Endometrium (tissue), 2 donors: ENCODE measurements around the gene PIEZO2.
A peak's percentile ranks its signal among the peaks of the same experiment; 100 is the strongest.
"Not testable (repeated sequence)": the region's sequence is repeated elsewhere in the genome, so short reads cannot be mapped to it uniquely, and the experiment has no call there.

ENCODE experiments used
- FAIRE-seq: peaks from 2 replicates; lab custom pipeline; 2012; peaks lifted over from hg19 to GRCh38; lab: Jason Lieb, UNC
- donor health status: control.
- donor health status: control.

The PIEZO2 gene

DNA sequence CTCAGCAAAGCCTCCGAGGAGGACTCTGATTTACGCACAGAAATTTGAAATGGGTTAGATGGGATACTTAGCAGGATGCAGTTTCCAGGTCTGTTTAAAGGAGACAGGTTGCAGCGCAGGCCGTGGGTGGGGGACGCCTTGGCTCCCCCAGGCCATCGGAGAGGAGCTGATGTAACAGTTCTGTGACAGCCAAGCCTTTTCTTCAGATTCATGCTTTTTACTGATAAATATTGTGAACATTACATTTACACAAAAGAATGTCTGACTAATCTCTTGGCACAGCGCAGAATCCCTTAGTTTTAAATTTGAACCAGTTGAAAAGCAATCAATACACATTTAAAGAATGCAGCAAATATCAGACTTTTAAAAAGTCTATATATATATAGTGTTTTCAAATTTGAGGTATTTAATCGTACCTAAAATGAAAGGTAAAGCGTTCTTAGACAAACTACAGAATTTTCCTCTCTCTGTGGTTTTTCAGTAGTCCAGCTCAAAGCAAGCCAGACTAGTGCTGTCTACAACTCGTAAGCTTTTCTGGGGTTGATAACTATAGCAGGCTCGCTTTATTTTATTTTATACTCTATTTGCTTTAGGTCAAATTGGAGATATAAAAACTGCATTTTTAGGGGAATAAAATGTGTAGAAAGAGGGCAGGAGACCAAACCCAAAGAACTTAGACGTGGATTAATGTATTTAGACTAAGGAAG lies 221.9 kb downstream of the PIEZO2 start:
- FAIRE-seq: no peak

DNA sequence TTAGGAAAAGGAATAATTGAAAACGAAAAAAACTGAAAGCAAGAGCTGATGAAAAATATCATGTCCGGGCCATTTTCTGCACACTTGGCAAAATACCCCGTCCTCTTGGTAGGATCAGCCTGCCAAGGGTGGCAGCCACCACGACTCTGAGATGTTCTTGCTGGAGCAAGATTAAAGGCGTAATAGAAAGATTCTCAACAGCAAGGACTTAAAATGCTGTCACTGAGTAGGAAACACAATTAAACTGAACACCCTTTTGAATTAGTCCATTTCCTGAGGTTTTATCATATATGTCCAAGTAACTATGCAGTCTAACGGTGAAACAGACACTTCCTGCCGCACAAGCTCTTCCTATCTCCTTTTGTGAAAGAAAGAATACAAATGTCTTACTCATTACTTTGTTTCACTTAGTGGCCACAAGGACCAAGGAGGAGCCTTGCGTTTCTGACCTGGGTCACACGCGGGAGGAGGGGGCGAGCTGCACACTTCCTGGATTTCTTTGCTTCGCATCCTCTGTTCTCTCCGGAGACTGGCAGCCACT lies 222.7 kb downstream of the PIEZO2 start:
- no peak for FAIRE-seq

DNA sequence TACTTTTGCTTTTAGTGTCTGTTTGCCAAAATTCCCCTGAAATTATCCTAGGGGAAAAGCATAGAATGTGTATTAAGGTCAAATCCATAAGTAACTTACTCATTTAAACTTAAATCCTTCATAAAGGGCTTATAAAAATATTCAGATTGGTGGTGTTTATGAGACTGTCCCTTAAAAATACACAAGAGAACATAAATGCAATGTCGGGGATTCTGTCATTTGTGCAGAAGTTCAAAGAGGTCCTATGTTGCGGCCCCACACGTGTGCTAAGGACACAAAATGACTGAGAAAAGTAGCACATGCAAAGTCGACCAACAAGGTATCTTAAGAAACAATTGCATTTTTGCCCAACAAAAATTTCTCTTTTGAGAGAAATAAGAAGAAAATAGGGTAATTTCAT lies 225.1 kb downstream of the PIEZO2 start:
- no peak for FAIRE-seq

DNA sequence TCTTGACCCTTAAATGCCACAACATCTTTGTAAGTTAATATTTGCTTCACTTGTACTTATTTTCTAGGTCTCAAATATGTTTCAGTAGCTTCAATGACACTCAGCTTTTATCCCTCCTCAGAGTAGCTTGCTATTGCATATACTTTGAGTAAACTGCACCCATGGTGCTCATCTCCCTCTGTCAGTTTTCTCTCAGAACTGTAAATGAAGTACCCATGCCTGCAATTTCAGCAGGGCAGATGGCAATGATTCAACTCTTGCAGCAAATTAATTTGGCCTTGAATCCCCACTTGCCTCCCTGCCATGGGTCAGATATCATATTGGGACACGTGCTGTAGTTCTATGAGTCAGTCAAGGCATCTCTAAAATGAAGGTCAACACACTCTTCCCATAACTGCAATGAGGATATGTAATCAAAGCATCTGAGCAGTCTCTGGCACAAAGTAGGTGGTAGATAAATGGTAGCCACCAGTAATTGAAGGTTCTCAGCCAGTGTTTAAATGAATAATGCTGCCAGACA lies 225.8 kb downstream of the PIEZO2 start:
- no peak for FAIRE-seq

DNA sequence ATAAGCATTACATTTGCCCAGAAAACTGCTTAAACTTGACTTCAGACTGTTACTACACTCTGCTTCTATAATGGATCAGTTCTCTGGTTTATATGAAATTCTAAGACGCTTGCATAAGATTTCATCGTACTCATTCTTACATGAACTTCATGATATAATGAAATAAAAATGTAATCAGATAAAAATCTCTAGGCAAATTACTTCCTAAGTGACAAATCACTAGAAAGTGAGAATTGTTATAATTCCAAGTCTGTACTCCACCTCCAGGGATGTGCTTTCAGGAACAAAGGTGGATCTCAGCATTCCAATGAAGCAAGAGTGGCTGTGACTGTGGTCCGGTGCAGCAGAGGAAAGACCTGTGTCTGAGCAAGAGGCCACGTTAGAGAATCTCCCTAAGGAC lies 226.2 kb downstream of the PIEZO2 start:
- no peak for FAIRE-seq

DNA sequence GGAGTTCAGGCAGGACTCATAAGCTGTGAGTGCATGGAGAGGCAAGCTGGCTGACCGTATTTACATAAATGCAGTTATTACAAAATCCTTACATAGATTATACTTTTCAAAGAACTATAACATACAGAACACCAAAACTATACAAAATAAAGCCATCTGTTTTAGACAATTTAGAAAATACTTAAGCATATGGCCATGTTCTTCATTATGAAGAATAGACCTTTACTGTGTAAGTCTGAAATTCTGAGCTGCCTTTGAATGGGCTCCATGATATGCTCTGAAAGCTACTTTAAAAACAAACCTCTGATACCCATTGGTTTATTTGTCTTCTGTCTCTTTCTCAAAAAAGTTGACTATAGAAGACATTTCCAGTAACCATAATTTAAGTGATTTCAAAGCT lies 226.7 kb downstream of the PIEZO2 start:
- FAIRE-seq: not testable (repeated sequence)

DNA sequence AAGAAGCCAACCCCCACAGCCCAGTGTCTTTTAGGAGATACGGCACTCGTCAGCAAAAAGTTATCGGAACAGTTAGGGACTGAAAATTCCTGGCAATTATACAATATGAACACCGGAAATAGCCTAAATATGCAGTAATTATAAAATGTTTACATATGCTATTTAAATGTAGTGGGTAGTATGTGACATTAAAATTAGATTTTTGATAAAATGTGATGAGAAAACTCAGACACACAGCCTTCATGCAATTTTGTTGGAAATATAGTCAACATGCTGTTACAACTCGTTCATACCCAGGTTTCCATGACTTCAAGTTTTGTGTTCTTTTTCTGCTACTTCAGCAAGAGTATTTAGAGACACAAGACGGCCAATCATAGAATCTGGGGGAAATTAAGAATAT lies 229.1 kb downstream of the PIEZO2 start:
- FAIRE-seq: not testable (repeated sequence)

DNA sequence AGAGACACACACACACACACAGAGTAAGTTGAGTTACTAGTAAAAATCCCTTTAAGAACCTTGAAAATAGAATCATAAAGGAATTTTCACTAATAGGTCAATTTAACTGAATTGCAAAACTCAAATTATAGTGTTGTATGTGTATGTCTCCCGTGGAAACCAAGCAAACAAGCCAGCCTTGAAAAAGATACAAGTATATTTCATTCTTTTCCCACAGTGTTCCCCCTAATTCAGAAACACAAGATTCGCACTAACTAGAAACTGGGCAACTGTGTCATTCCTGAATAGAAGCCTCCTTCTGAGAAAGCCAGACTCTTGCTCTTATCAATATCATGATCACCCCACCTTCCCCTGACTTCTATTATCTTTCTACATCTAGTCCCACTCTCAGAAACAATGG lies 229.5 kb downstream of the PIEZO2 start:
- no peak for FAIRE-seq

DNA sequence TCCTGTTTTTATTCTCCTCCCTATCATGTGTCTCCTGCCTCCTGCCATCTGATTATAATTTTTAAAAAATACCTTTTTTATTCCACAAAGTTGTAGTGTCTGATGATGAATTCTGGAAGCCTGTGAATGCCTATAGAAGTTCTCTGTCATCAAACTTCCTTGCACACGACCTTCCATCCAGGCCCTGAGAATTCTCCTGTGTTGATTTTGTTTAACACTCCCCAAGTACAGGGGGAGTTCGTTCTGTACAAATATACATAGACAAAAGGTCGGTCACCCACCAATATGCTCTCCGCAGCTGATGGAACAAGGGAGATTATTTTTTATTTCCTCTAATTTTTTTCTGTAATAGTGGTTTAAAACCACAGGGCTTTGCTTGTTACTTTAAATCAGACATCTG lies 232.5 kb downstream of the PIEZO2 start:
- no peak for FAIRE-seq

DNA sequence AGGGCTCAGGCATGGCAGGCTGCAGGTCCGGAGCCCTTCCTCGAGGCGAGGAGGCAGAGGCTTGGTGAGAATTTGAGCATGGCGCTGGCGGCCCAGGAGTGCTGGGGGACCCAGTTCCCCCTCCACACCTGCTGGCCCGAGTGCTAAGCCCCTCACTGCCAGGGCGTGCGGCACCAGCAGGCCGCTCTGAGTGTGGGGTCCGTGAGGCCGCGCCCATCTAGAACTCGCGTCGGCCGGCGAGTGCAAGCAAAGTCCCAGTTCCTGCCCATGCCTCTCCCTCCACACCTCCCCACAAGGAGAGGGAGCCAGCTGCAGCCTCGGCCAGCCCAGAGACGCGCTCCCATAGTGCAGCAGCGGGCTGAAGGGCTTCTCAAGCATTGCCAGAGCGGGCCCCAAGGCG lies 233.0 kb downstream of the PIEZO2 start:
- no peak for FAIRE-seq

DNA sequence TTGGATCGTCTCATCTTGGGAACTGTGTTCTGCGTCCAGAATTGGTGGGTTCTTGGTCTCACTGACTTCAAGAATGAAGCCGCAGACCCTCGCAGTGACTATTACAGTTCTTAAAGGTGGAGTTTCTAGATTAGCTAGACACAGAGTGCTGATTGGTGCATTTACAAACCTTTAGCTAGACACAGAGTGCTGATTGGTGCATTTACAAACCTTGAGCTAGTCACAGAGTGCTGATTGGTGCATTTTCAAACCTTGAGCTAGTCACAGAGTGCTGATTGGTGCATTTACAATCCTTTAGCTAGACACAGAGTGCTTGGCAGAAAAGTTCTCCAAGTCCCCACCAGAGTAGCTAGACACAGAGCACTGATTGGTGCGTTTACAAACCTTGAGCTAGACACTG lies 233.6 kb downstream of the PIEZO2 start:
- not testable (repeated sequence) for FAIRE-seq

DNA sequence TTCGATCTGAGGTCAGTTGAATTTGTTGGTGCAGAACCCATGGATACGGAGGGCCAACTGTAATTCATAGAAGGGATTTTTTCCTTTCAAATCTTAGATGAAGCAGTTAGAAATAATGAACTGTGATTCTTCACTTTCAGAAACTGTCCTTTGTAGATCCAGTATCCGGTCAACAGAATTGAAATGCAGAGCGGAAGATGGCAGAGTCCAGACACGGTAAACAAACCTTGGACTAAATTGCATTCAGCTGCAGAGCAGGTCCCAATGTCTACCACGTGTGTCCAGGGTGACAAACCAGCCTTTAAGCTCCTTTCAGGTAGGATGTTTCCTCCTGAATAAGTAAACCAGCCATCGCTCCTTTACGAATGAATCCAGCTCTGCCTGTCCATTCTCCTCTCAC lies 234.8 kb downstream of the PIEZO2 start:
- FAIRE-seq: not testable (repeated sequence)

DNA sequence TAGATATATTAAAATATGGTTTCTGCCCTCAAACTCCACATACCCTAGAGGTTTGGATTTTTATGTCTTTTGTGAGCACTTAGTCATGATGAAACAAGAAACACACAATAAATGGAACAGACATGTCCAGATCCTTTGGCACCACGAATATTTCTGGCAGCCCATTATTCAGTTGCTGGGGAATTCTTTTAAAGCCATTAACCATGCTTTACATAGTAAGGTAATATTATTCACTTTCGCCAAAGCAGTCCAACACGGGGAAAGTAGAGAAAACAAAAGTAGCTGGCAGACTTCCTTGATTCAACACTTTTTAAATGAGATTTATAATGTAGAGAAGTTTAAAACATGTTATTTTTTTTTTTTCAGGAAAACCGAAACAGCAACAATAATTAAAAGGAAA lies 235.4 kb downstream of the PIEZO2 start:
- no peak for FAIRE-seq

DNA sequence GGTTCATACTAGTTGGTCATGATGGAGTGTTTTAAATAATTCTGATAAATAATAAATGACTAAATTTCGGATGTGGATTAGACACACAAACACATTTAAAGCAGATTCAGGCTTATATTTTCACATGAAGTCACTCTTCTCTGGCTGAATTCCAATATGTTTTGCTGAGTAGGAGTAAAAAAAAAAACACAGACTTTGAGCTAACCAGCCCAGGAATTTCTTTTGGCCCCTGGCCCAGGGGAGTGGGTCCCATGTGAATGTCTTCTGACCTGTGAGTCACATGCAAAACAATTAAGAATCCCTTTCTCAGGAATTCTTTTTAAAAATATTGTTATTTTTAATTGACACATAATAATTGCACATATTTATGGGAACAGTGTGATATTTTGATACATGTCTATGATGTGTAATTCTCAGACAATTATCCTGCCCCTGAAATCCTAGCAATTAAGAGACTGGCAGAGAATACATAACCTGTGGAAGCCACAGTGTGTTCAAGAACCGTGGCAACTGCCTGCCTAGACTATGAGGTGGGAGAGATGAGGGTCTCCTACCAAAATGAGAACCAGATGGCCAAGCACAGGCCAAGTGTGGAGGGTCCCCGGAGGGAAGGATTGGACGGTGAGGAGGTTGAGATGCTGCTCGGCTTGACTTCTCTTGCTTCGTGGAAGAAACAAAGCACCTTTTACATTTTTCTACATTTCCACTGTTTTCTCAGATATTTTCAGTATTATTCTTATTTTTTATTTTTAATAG lies 236.4 kb downstream of the PIEZO2 start:
- FAIRE-seq: peak; percentile 95

DNA sequence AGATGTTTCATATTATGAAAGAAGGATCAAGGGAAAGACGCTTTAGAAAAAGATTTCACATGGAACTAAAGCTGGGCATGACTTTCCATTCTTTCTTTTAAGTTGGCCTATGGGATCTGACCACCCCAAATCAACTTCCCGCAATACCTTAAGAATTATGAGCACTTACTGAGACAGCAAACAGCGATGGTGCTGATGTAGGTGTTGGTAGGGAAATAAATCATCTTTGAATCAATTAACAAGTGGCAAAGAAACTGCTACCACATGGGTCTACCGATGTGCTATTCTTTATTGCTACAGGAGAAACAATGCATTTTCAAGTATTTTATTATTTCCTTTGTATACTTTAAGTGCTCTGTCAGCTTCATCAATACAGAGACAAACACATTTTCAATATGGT lies 239.6 kb downstream of the PIEZO2 start:
- no peak for FAIRE-seq

DNA sequence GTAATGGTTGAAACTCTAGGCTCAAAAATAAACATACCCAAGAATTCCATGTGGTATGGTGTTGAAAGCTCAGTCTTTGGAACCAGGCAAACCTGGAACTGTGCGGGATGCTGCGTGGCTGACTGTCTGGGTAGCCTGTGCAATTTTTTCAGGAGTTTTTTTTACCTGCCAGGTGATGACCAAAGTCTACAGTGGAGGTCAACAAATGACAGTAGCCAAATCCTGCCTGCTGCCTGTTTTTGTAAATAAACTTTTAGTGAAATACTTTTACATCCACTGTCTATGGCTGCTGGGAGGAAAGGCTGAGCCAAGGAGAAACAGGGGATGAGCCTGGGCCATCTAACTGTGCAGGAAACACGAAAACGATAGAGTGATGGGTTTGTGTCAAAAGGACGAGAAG lies 240.6 kb downstream of the PIEZO2 start:
- FAIRE-seq: no peak

DNA sequence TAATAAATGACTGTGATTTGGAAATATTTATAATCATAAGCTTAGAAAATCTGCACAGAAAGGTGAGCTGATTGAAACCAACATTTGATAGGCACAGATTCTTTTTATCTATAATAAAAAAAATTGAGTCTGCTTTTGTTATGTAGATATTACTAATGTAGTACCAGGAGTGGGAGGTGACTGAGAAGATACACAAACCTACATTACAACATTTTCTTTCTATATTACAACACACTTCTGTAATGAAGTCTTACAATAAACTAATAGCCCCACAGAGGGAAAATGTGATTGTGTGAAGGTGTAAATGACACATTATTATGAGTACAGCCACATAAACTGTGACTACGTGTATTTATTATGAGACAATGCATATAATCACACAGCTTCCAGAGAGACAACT lies 241.6 kb downstream of the PIEZO2 start:
- no peak for FAIRE-seq

DNA sequence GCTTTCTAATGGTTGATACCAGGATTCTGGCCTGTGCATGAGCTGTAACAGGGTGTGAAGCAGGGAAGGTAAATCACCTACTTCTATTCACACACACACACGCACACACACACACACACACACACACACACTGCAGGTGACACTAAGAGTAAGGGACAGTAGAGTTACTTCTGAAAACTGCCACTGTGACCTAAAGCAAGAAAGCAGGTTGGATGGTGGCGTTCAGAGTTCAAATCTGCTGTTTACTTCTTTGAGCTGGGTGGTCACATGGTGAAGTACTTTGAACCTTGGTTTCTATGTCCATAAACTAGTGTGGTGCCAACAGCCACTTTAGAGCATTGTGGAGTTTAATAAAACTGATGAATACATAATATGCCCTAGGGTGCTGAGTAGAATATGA lies 248.0 kb downstream of the PIEZO2 start:
- no peak for FAIRE-seq

DNA sequence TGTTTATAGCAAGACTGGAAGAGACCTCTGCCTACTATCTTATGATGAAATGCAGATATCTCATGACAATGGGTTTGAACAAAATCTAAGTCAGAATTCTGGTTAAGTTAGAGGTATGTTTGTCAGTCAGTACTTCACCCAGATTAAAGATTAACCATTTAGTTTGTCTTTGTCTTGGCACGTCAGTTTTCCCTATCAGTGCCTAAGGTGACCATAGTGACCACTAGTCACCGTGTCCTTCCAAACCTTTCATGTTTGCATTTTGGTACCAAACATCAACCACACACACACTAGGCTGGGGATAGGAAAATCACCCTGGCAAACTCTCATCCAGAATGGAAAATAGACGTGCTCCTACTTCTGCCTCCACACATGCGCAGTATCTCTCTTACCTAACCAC lies 248.9 kb downstream of the PIEZO2 start:
- no peak for FAIRE-seq

DNA sequence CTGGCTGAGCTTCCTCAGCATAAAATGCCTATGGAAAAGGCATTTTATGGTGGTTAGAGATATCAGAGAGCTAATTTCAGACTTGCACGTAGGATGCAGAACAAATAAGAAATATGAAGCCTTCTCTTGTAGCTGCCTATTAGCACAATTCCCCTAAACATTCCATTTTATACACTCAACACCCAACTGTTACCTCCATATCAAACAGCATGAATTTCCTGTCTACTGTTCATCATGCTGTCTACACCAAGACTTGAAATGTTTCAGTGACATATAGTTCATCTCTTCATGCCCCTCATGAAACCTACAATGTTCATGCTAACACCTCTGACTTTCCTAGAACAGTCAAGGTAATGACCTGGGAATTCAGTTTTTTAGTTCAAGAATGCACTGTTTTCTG lies 249.9 kb downstream of the PIEZO2 start:
- FAIRE-seq: no peak

DNA sequence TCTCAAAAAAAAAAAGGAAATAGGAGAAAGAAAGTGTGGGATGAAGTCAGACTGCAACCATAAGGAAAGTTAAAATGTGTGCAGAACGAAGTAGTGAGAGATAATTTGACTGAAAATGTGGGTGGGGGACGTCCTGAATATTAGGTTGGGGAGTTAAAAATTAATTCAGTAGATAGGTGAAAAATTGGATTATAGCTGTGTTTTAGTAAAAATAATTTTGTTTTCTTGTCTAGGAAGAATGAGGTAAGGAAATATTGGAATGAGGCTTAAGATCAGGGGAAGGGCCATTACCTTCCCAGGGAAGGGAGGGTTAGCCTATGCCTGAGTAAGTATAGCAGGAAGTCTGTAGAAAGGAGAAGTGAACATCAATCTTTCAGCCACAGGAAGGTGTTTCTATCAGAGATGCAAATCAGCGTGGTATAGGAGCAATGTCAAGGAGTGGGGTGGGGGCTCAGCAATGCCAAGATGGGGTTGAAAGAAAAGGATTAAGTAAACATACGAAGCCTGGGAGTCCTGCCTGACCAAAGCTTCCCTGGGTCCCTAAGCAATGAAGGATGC lies 250.9 kb downstream of the PIEZO2 start:
- no peak for FAIRE-seq

DNA sequence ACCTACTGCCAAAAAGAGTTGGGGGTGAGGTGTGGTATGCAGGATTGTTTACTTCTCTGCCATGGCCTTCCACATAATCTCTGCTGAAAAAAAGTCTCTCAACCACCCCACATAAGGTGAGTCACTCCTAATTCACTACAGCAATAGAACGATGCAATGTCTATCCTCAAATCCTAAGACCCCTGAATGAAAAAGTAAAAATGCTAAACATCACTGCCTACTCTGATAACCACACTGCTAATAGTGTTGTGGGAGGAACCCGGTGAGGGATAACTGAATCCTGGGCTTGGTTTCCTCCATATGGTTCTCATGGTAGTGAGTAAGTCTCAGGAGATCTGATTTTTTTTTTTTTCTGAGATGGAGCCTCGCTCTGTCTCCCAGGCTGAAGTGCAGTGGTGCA lies 252.5 kb downstream of the PIEZO2 start:
- FAIRE-seq: no peak

DNA sequence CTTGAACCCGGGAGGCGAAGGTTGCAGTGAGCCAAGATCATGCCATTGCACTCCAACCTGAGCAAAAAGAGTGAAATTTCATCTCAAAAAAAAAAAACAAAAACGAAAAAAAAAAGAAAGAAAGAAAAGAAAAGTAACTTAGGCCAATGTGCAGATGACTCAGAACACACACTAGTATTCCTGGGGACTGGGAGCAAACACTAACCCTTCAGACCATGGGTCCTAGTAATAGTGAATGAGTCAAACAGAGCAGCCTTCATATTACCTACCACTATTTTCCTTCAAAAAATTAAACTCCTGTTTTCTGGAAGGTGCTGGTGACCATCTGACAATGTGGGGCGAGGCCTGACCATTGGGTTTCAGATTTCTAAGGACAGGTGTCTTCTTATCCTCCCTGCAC lies 253.4 kb downstream of the PIEZO2 start:
- no peak for FAIRE-seq
